Measurements from ENCODE around the gene ATP6V1B1. TPM values are rescaled to one million over a fixed set of nuclear protein-coding genes. Genes with fewer than 3 reads are reported as not detected.

ATP6V1B1 gene
- total and polyA plus RNA-seq, 2 donors (not counting 1 experiment from before 2014, with no cell fraction given), result 1.0 to 2.1 TPM

- H2AFZ ChIP-seq (ENCODE audit: low read length), result no peak overlapping the region
- peaks cover 4% of the 10 kb centered on the region for H3K4me1 ChIP-seq (ENCODE audit: control insufficient read depth, extremely low read depth, insufficient read depth, low read length)
- H3K27me3 ChIP-seq (ENCODE audit: control insufficient read depth, insufficient read depth, low read length), result no peaks in the 10 kb centered on the region
- no peak for DNase-seq (ENCODE audit: low read depth in 2 of 2)
- peaks cover 12% of the 10 kb centered on the region for H3K36me3 ChIP-seq (ENCODE audit: control insufficient read depth, insufficient read depth, low read length)
- H3K4me3 ChIP-seq (replicated peaks in 1 of 4; ENCODE audit: control extremely low read depth in 1 of 4, insufficient read depth in 1 of 4, low read depth in 3 of 4, low read length in 4 of 4), result no peak overlapping the region
- peaks cover 20% of the 10 kb centered on the region for H3K79me2 ChIP-seq (ENCODE audit: control insufficient read depth, insufficient read depth, low read length)
- no peak overlapping the region for H3K9ac ChIP-seq (ENCODE audit: insufficient read depth, low read length)
- H3K27ac ChIP-seq (ENCODE audit: insufficient read depth, low read length), result no peak overlapping the region
- H3K9me3 ChIP-seq (ENCODE audit: control insufficient read depth, insufficient read depth, low read depth, low read length), result no peaks in the 10 kb centered on the region
- TF ChIP-seq EZH2 (IDR thresholded peaks at IDR 0.05; ENCODE audit: low read length, missing control alignments) (no peak), CTCF (conservative IDR thresholded peaks at IDR 0.05 in 1 of 2, IDR thresholded peaks at IDR 0.05 in 1 of 2; ENCODE audit: low read depth in 1 of 2, low read length in 2 of 2) (no peak)
- no peaks in the 10 kb centered on the region for H4K20me1 ChIP-seq (ENCODE audit: control insufficient read depth, extremely low read depth, insufficient read depth, low read length)
- no peak overlapping the region for H3K4me2 ChIP-seq (ENCODE audit: extremely low read depth, insufficient read depth, low read length)
These were observed 54.5 kb downstream of the ATP6V1B1 start for GRCh38 chr2:70990216-70990615.

- TF ChIP-seq EZH2 (IDR thresholded peaks at IDR 0.05; ENCODE audit: low read length, missing control alignments) (no peak), CTCF (conservative IDR thresholded peaks at IDR 0.05 in 1 of 2, IDR thresholded peaks at IDR 0.05 in 1 of 2; ENCODE audit: low read depth in 1 of 2, low read length in 2 of 2) (no peak)
- Histone ChIP-seq H2AFZ (ENCODE audit: low read length) (no peak overlapping the region), H3K4me1 (ENCODE audit: control insufficient read depth, extremely low read depth, insufficient read depth, low read length) (peaks cover 7% of the 10 kb centered on the region), H3K36me3 (ENCODE audit: control insufficient read depth, insufficient read depth, low read length) (peaks cover 12% of the 10 kb centered on the region), H3K9ac (ENCODE audit: insufficient read depth, low read length) (no peak overlapping the region), H3K4me3 (replicated peaks in 1 of 4; ENCODE audit: control extremely low read depth in 1 of 4, insufficient read depth in 1 of 4, low read depth in 3 of 4, low read length in 4 of 4) (no peak overlapping the region), H3K27me3 (ENCODE audit: control insufficient read depth, insufficient read depth, low read length) (no peaks in the 10 kb centered on the region), H3K79me2 (ENCODE audit: control insufficient read depth, insufficient read depth, low read length) (peaks cover 20% of the 10 kb centered on the region), H4K20me1 (ENCODE audit: control insufficient read depth, extremely low read depth, insufficient read depth, low read length) (no peaks in the 10 kb centered on the region), H3K9me3 (ENCODE audit: control insufficient read depth, insufficient read depth, low read depth, low read length) (no peaks in the 10 kb centered on the region), H3K4me2 (ENCODE audit: extremely low read depth, insufficient read depth, low read length) (no peak overlapping the region), H3K27ac (ENCODE audit: insufficient read depth, low read length) (no peak overlapping the region)
- DNase-seq (ENCODE audit: low read depth in 2 of 2), result no peak
These were observed 55.4 kb downstream of the ATP6V1B1 start for GRCh38 chr2:70991142-70991541.

GRCh38 chr2:70991742-70992141 lies 56.0 kb downstream of the ATP6V1B1 start:
- no peak overlapping the region for H3K4me2 ChIP-seq (ENCODE audit: extremely low read depth, insufficient read depth, low read length)
- DNase-seq (ENCODE audit: low read depth in 2 of 2), result no peak
- H3K79me2 ChIP-seq (ENCODE audit: control insufficient read depth, insufficient read depth, low read length), result peaks cover 20% of the 10 kb centered on the region
- peaks cover 7% of the 10 kb centered on the region for H3K4me1 ChIP-seq (ENCODE audit: control insufficient read depth, extremely low read depth, insufficient read depth, low read length)
- peaks cover 12% of the 10 kb centered on the region for H3K36me3 ChIP-seq (ENCODE audit: control insufficient read depth, insufficient read depth, low read length)
- H3K27me3 ChIP-seq (ENCODE audit: control insufficient read depth, insufficient read depth, low read length), result no peaks in the 10 kb centered on the region
- H2AFZ ChIP-seq (ENCODE audit: low read length), result no peak overlapping the region
- H4K20me1 ChIP-seq (ENCODE audit: control insufficient read depth, extremely low read depth, insufficient read depth, low read length), result no peaks in the 10 kb centered on the region
- no peak overlapping the region for H3K27ac ChIP-seq (ENCODE audit: insufficient read depth, low read length)
- H3K9ac ChIP-seq (ENCODE audit: insufficient read depth, low read length), result no peak overlapping the region
- TF ChIP-seq CTCF (conservative IDR thresholded peaks at IDR 0.05 in 1 of 2, IDR thresholded peaks at IDR 0.05 in 1 of 2; ENCODE audit: low read depth in 1 of 2, low read length in 2 of 2), result no peak
- TF ChIP-seq EZH2 (IDR thresholded peaks at IDR 0.05; ENCODE audit: low read length, missing control alignments), result no peak
- H3K4me3 ChIP-seq (replicated peaks in 1 of 4; ENCODE audit: control extremely low read depth in 1 of 4, insufficient read depth in 1 of 4, low read depth in 3 of 4, low read length in 4 of 4), result no peak overlapping the region
- no peaks in the 10 kb centered on the region for H3K9me3 ChIP-seq (ENCODE audit: control insufficient read depth, insufficient read depth, low read depth, low read length)

All from fibroblast of lung (primary cell).